H1 (cell line): Measurements from ENCODE around the gene PRKAR2A. TPM values are rescaled to one million over a fixed set of nuclear protein-coding genes. Genes with fewer than 3 reads are reported as not detected.

Experiments used
- CTCF ChIA-PET: fragments of 300-600 bp; sonication (Branson Sonifier 250); formaldehyde crosslinking; loops from one replicate; lab custom pipeline; 2021; ENCODE audit not compliant: partially characterized antibody; lab: Charles Lee
- POLR2A ChIA-PET: fragments of 300-600 bp; sonication (Branson Sonifier 250); formaldehyde crosslinking; loops from one replicate; lab custom pipeline; 2021; ENCODE audit warnings: inconsistent platforms; ENCODE audit not compliant: partially characterized antibody; lab: Charles Lee
- DNase-seq, 2 experiments: peaks; one replicate each; pipeline versions ENCODE4 v3.0.0 to v3.0.0-alpha.2; 2010 to 2022; ENCODE audit warnings: low spot score in 2 of 2, low read depth in 1 of 2, mixed read lengths in 1 of 2
- FAIRE-seq: peaks from 2 replicates; lab custom pipeline; 2011; peaks lifted over from hg19 to GRCh38; lab: Jason Lieb, UNC
- H2AFZ ChIP-seq: 2 replicates; pipeline ENCODE4 v1.8.1; 2012; ENCODE audit warnings: low read length, inconsistent platforms
- H2AK5ac ChIP-seq: 2 replicates; pipeline ENCODE4 v1.6.1; 2013; ENCODE audit warnings: low read depth, low read length
- H2BK120ac ChIP-seq: replicated peaks from 2 replicates; pipeline ENCODE3; 2013; ENCODE audit warnings: low read depth, low read length, inconsistent platforms
- H2BK12ac ChIP-seq: 2 replicates; pipeline ENCODE4 v1.6.1; 2013; ENCODE audit warnings: low read depth, low read length
- H2BK15ac ChIP-seq: 2 replicates; pipeline ENCODE4 v1.6.1; 2013; ENCODE audit warnings: low read length
- H2BK20ac ChIP-seq: 2 replicates; pipeline ENCODE4 v1.6.1; 2013; ENCODE audit warnings: low read length
- H2BK5ac ChIP-seq: 2 replicates; pipeline ENCODE4 v1.6.1; 2013; ENCODE audit warnings: low read depth, low read length
- H3K14ac ChIP-seq: 2 replicates; pipeline ENCODE4 v1.6.1; 2013; ENCODE audit warnings: inconsistent platforms; ENCODE audit not compliant: insufficient read length
- H3K18ac ChIP-seq: 2 replicates; pipeline ENCODE4 v1.6.1; 2013; ENCODE audit warnings: low read length; ENCODE audit errors: extremely low read depth
- H3K23ac ChIP-seq: 2 replicates; pipeline ENCODE4 v1.6.1; 2013; ENCODE audit warnings: inconsistent platforms; ENCODE audit not compliant: insufficient read length
- H3K23me2 ChIP-seq: 2 replicates; pipeline ENCODE4 v1.6.1; 2013; ENCODE audit warnings: low read depth, low read length
- H3K27ac ChIP-seq: 2 replicates; pipeline ENCODE4 v1.6.1; 2011; ENCODE audit warnings: low read depth, low read length, inconsistent platforms
- H3K27me3 ChIP-seq, 4 experiments: replicated peaks in 1 of 4; 1 replicate in 1 of 4; 2 replicates in 3 of 4; pipeline versions ENCODE4 v1.6.1 to v1.8.1; 2011 to 2013; ENCODE audit warnings: low read length in 3 of 4, mild to moderate bottlenecking in 3 of 4, inconsistent platforms in 2 of 4, mixed read lengths in 2 of 4, moderate library complexity in 1 of 4; ENCODE audit not compliant: control insufficient read depth in 3 of 4, insufficient read depth in 3 of 4; ENCODE audit errors: extremely low read depth in 1 of 4
- H3K36me3 ChIP-seq, 4 experiments: 2 replicates each; pipeline versions ENCODE4 v1.6.1 to v1.8.1; 2011 to 2013; ENCODE audit warnings: mild to moderate bottlenecking in 4 of 4, low read length in 3 of 4, moderate library complexity in 2 of 4, control low read depth in 1 of 4, inconsistent platforms in 1 of 4; ENCODE audit not compliant: insufficient read depth in 4 of 4, control insufficient read depth in 2 of 4
- H3K4ac ChIP-seq: replicated peaks from 2 replicates; pipeline ENCODE3; 2013; ENCODE audit warnings: low read length, low read depth, mixed read lengths, inconsistent platforms; ENCODE audit not compliant: insufficient read length
- H3K4me1 ChIP-seq, 4 experiments: replicated peaks in 1 of 4; 1 replicate in 1 of 4; 2 replicates in 3 of 4; pipeline versions ENCODE4 v1.6.1 to v1.8.1; 2011 to 2013; ENCODE audit warnings: low read length in 3 of 4, inconsistent platforms in 2 of 4, mixed read lengths in 1 of 4; ENCODE audit not compliant: insufficient read depth in 4 of 4, control insufficient read depth in 3 of 4
- H3K4me2 ChIP-seq, 2 experiments: 2 replicates each; pipeline versions ENCODE4 v1.6.1 to v1.8.1; 2011 to 2013; ENCODE audit warnings: low read depth in 2 of 2, low read length in 2 of 2, control low read depth in 1 of 2, inconsistent platforms in 1 of 2, mild to moderate bottlenecking in 1 of 2; ENCODE audit not compliant: insufficient read depth in 1 of 2
- H3K4me3 ChIP-seq, 4 experiments: fragments of 200-600, 300-600 bp in 1 of 4; sonication (generic), shearing (Covaris generic), sonication (Bioruptor Twin) in 1 of 4; 2 replicates each; pipeline versions ENCODE4 v1.5.1 to v1.8.1; 2011 to 2016; ENCODE audit warnings: low read length in 4 of 4, low read depth in 3 of 4, control low read depth in 2 of 4, inconsistent platforms in 2 of 4, mild to moderate bottlenecking in 2 of 4, mixed read lengths in 1 of 4, moderate library complexity in 1 of 4; ENCODE audit not compliant: insufficient read depth in 2 of 4; ENCODE audit errors: extremely low read depth in 1 of 4
- H3K56ac ChIP-seq: replicated peaks from 2 replicates; pipeline ENCODE3; 2013; ENCODE audit warnings: low read depth, mild to moderate bottlenecking, mixed read lengths, low read length, inconsistent platforms; ENCODE audit not compliant: insufficient read length
- H3K79me1 ChIP-seq: 2 replicates; pipeline ENCODE4 v1.6.1; 2013; ENCODE audit warnings: low read depth, low read length, control low read depth
- H3K79me2 ChIP-seq, 2 experiments: 2 replicates each; pipeline versions ENCODE4 v1.6.1 to v1.8.1; 2012 to 2013; ENCODE audit warnings: low read length in 2 of 2, mild to moderate bottlenecking in 2 of 2, inconsistent platforms in 1 of 2; ENCODE audit not compliant: insufficient read depth in 2 of 2, control insufficient read depth in 1 of 2
- H3K9ac ChIP-seq, 4 experiments: replicated peaks in 1 of 4; 1 replicate in 1 of 4; 2 replicates in 3 of 4; pipeline versions ENCODE4 v1.6.1 to v1.8.1; 2011 to 2013; ENCODE audit warnings: low read depth in 3 of 4, low read length in 3 of 4, control low read depth in 2 of 4, mild to moderate bottlenecking in 2 of 4, moderate library complexity in 2 of 4, inconsistent platforms in 1 of 4; ENCODE audit errors: extremely low read depth in 1 of 4
- H3K9me3 ChIP-seq, 2 experiments: 2 replicates each; pipeline versions ENCODE4 v1.6.1 to v1.8.1; 2012 to 2013; ENCODE audit warnings: mild to moderate bottlenecking in 2 of 2, moderate library complexity in 2 of 2, control low read depth in 1 of 2, inconsistent platforms in 1 of 2, low read depth in 1 of 2, low read length in 1 of 2, mixed read lengths in 1 of 2; ENCODE audit not compliant: insufficient read depth in 2 of 2
- H4K20me1 ChIP-seq, 2 experiments: replicated peaks in 1 of 2; 2 replicates each; pipeline versions ENCODE3 to v1.8.1; 2011 to 2013; ENCODE audit warnings: inconsistent platforms in 2 of 2, low read length in 2 of 2, mild to moderate bottlenecking in 1 of 2; ENCODE audit not compliant: insufficient read depth in 2 of 2, control insufficient read depth in 1 of 2
- H4K5ac ChIP-seq: 2 replicates; pipeline ENCODE4 v1.6.1; 2013; ENCODE audit warnings: low read length, low read depth, mixed read lengths, inconsistent platforms; ENCODE audit not compliant: insufficient read length
- H4K8ac ChIP-seq: 2 replicates; pipeline ENCODE4 v1.8.0; 2013; ENCODE audit warnings: mild to moderate bottlenecking, moderate library complexity, low read length, inconsistent platforms; ENCODE audit not compliant: insufficient read depth; ENCODE audit errors: extremely low read depth
- H4K91ac ChIP-seq: replicated peaks from 2 replicates; pipeline ENCODE3; 2013; ENCODE audit warnings: low read length, mixed read lengths, inconsistent platforms; ENCODE audit not compliant: insufficient read length
- ATF3 ChIP-seq: IDR thresholded peaks from 2 replicates; pipeline ENCODE4 v1.6.1; 2011; ENCODE audit warnings: low read depth, mild to moderate bottlenecking, low read length; ENCODE audit not compliant: insufficient read depth
- CBX5 ChIP-seq: fragments of 300-800, 300-1000 bp; sonication (generic); IDR thresholded peaks from 2 replicates; pipeline ENCODE4 v1.7.1; 2016; ENCODE audit warnings: antibody characterized with exemption, low read length, low read depth
- CEBPB ChIP-seq: IDR thresholded peaks from 2 replicates; pipeline ENCODE4 v1.6.1; 2012; ENCODE audit warnings: low read depth, low read length
- NANOG ChIP-seq: IDR thresholded peaks from 2 replicates; pipeline ENCODE4 v1.6.1; 2011; ENCODE audit warnings: low read length, low read depth, mild to moderate bottlenecking, inconsistent platforms; ENCODE audit not compliant: insufficient read depth, poor library complexity, severe bottlenecking
- PHF8 ChIP-seq: fragments of 200-600 bp; sonication (generic); conservative IDR thresholded peaks from 2 replicates; pipeline ENCODE4 v1.7.1; 2012; ENCODE audit warnings: low read depth, mild to moderate bottlenecking, inconsistent platforms, low read length, moderate library complexity
- POLR2A ChIP-seq, 2 experiments: IDR thresholded peaks; 1 replicate in 1 of 2; 2 replicates in 1 of 2; pipeline ENCODE4 v1.6.1; 2011; ENCODE audit warnings: low read depth in 2 of 2, low read length in 2 of 2, mild to moderate bottlenecking in 2 of 2; ENCODE audit errors: control extremely low read depth in 1 of 2
- RAD21 ChIP-seq, 2 experiments: IDR thresholded peaks in 1 of 2; conservative IDR thresholded peaks in 1 of 2; 2 replicates each; pipeline ENCODE4 v1.6.1; 2011; ENCODE audit warnings: low read depth in 2 of 2, low read length in 2 of 2, improper control_type of control experiment in 1 of 2, inconsistent platforms in 1 of 2, mild to moderate bottlenecking in 1 of 2, moderate library complexity in 1 of 2
- RFX5 ChIP-seq: IDR thresholded peaks from 2 replicates; pipeline ENCODE4 v1.6.1; 2011; ENCODE audit warnings: low read depth, low read length, improper control_type of control experiment, borderline replicate concordance
- SAP30 ChIP-seq: fragments of 300-600 bp; sonication (generic); IDR thresholded peaks from 2 replicates; pipeline ENCODE4 v1.7.1; 2012; ENCODE audit warnings: low read length, moderate library complexity, mild to moderate bottlenecking, inconsistent platforms; ENCODE audit not compliant: insufficient read depth, insufficient replicate concordance
- SUZ12 ChIP-seq: fragments of 200-600 bp; sonication (generic); IDR thresholded peaks from 2 replicates; pipeline ENCODE4 v1.6.1; 2012; ENCODE audit warnings: mild to moderate bottlenecking, inconsistent platforms, low read length, moderate library complexity, mixed read lengths
- TAF1 ChIP-seq: IDR thresholded peaks from 2 replicates; pipeline ENCODE4 v1.6.1; 2011; ENCODE audit warnings: mild to moderate bottlenecking, low read depth, low read length
- TAF7 ChIP-seq: optimal IDR thresholded peaks from 2 replicates; pipeline ENCODE3; 2011; ENCODE audit warnings: low read depth, mild to moderate bottlenecking, inconsistent platforms, low read length, moderate library complexity, borderline replicate concordance
- WGBS, 2 experiments: shearing (Covaris generic) in 1 of 2; methylation state at CpG; one replicate each; pipeline versions ENCODE4 v1.1.6 to v1.1.7; 2013 to 2015; ENCODE audit warnings: low lambda C conversion rate in 2 of 2, mixed read lengths in 2 of 2, inconsistent platforms in 1 of 2, low coverage in 1 of 2, missing lambda C conversion rate in 1 of 2; ENCODE audit not compliant: insufficient replicate concordance in 2 of 2, insufficient coverage in 1 of 2, insufficient read length in 1 of 2; ENCODE audit errors: extremely low coverage in 1 of 2, missing lambda C conversion rate in 1 of 2; 5-methylcytosine and 5-hydroxymethylcytosine counted together
- polyA plus RNA-seq, 7 experiments: library from polyadenylated mRNA; depleted of rRNA in 3 of 7; stranded (reverse) in 5 of 7; unstranded in 2 of 7; fragments of >200 nt in 5 of 7; fragments of 200-250 nt in 2 of 7; gene quantifications; 1 replicate in 5 of 7; 2 replicates in 1 of 7; 4 replicates in 1 of 7; pipeline versions ENCODE4 v1.2.1 to v1.2.3, GENCODE V29; 2011 to 2013; ENCODE audit warnings: missing spikeins in 2 of 7, mixed read lengths in 2 of 7
- total RNA-seq: library from RNA; stranded (reverse); fragmentation: NEBNext Ultra II Directional; extraction: Animal tissue kit (Norgen Biotek cat#: 25700); gene quantifications from 2 replicates; pipeline ENCODE4 v1.2.1, GENCODE V29; 2021

PRKAR2A gene
- total and polyA plus RNA-seq, 2 of the 8 experiments (the other 6 are each of a cell fraction or from before 2014, with no cell fraction given) = 6.3 to 42.4 TPM

- H2BK5ac ChIP-seq = no peak overlapping the region
- H3K4me2 ChIP-seq = no peak overlapping the region
- ChIA-PET POLR2A (interaction anchor here (0.5 kb wide), 1 partner anchor 542 kb away, joined by 3 read pairs; no protein-coding TSS in a partner anchor), CTCF (interaction anchor here (0.8 to 2.4 kb wide), 6 partner anchors 11 to 155 kb away, joined by 3 to 6 read pairs (median 3); partner anchors contain the start of genes ARIH2 and SLC25A20)
- H2BK12ac ChIP-seq = no peak overlapping the region
- H4K91ac ChIP-seq = no peak overlapping the region
- no peak overlapping the region for H3K56ac ChIP-seq
- no peaks in the 10 kb centered on the region for H3K79me1 ChIP-seq
- H3K27me3 ChIP-seq = no peaks in the 10 kb centered on the region
- DNase-seq (no peak), FAIRE-seq (no peak)
- no peak overlapping the region for H2AK5ac ChIP-seq
- no peak overlapping the region for H2AFZ ChIP-seq
- H2BK120ac ChIP-seq = no peak overlapping the region
- no peak overlapping the region for H2BK20ac ChIP-seq
- H4K5ac ChIP-seq = no peak overlapping the region
- no peaks in the 10 kb centered on the region for H3K36me3 ChIP-seq
- no peak overlapping the region for H4K8ac ChIP-seq
- no peak overlapping the region for H3K23ac ChIP-seq
- no peak overlapping the region for H3K14ac ChIP-seq
- H3K9ac ChIP-seq = no peak overlapping the region
- TF ChIP-seq SAP30 = no peak
- TF ChIP-seq TAF1 = no peak
- no peak for TF ChIP-seq ATF3
- no peak for TF ChIP-seq NANOG
- TF ChIP-seq PHF8 = no peak
- no peak for TF ChIP-seq RAD21 (IDR thresholded peaks at IDR 0.05 in 1 of 2, conservative IDR thresholded peaks at IDR 0.05 in 1 of 2; ENCODE audit: low read depth in 2 of 2, low read length in 2 of 2)
- no peak for TF ChIP-seq SUZ12
- no peak for TF ChIP-seq CEBPB
- no peak for TF ChIP-seq CBX5
- TF ChIP-seq TAF7 = no peak
- no peak for TF ChIP-seq RFX5
- TF ChIP-seq POLR2A (IDR thresholded peaks at IDR 0.05; ENCODE audit: control extremely low read depth in 1 of 2, low read depth in 2 of 2, low read length in 2 of 2) = no peak
- H4K20me1 ChIP-seq = no peaks in the 10 kb centered on the region
- no peak overlapping the region for H3K18ac ChIP-seq
- H2BK15ac ChIP-seq = no peak overlapping the region
- H3K79me2 ChIP-seq = no peaks in the 10 kb centered on the region
- no peaks in the 10 kb centered on the region for H3K4me1 ChIP-seq
- no peak overlapping the region for H3K4me3 ChIP-seq
- 88% methylated on average over 2 of the region's 2 CpGs; no CpG with 5 or more reads in 1 of the 2 experiments for WGBS, 2 experiments
- H3K9me3 ChIP-seq = no peaks in the 10 kb centered on the region
- H3K27ac ChIP-seq = no peak overlapping the region
- no peak overlapping the region for H3K4ac ChIP-seq
- no peaks in the 10 kb centered on the region for H3K23me2 ChIP-seq
Observed at GRCh38 chr3:48859206-48859605, 11.5 kb upstream of the PRKAR2A start.
